Trophoblast cell (in vitro differentiated cells and primary cell): ENCODE data around the gene NOP9.

Experiments used
- DNase-seq, 2 donors: peaks; one replicate each; pipeline ENCODE4 v3.0.0-alpha.2; 2016
- H2AFZ ChIP-seq: 2 replicates; pipeline ENCODE4 v1.6.1; 2013; ENCODE audit warnings: low read length, moderate library complexity, mild to moderate bottlenecking; ENCODE audit not compliant: insufficient read depth, poor library complexity
- H2AK5ac ChIP-seq: 2 replicates; pipeline ENCODE4 v1.6.1; 2013; ENCODE audit warnings: mild to moderate bottlenecking, low read length
- H2BK120ac ChIP-seq: 2 replicates; pipeline ENCODE4 v1.6.1; 2013; ENCODE audit warnings: low read length, mild to moderate bottlenecking, moderate library complexity; ENCODE audit not compliant: insufficient read depth, poor library complexity
- H2BK12ac ChIP-seq: 2 replicates; pipeline ENCODE4 v1.6.1; 2013; ENCODE audit warnings: mild to moderate bottlenecking, low read length, moderate library complexity
- H2BK5ac ChIP-seq: 2 replicates; pipeline ENCODE4 v1.6.1; 2013; ENCODE audit warnings: low read length, low read depth, moderate library complexity, mild to moderate bottlenecking; ENCODE audit not compliant: poor library complexity
- H3K14ac ChIP-seq: 2 replicates; pipeline ENCODE4 v1.6.1; 2013; ENCODE audit warnings: mild to moderate bottlenecking, low read length
- H3K18ac ChIP-seq: 2 replicates; pipeline ENCODE4 v1.6.1; 2013; ENCODE audit warnings: mild to moderate bottlenecking, low read length
- H3K23ac ChIP-seq: 2 replicates; pipeline ENCODE4 v1.6.1; 2013; ENCODE audit warnings: low read length
- H3K27ac ChIP-seq: 2 replicates; pipeline ENCODE4 v1.5.1; 2013; ENCODE audit warnings: low read depth, mild to moderate bottlenecking, inconsistent platforms, low read length, moderate library complexity
- H3K27me3 ChIP-seq: 2 replicates; pipeline ENCODE4 v1.6.1; 2013; ENCODE audit warnings: inconsistent platforms, mild to moderate bottlenecking, low read length, moderate library complexity; ENCODE audit not compliant: insufficient read depth
- H3K36me3 ChIP-seq, 2 experiments: 1 replicate in 1 of 2; 2 replicates in 1 of 2; pipeline ENCODE4 v1.6.1; 2013; ENCODE audit warnings: low read length in 2 of 2, mild to moderate bottlenecking in 2 of 2, moderate library complexity in 1 of 2; ENCODE audit not compliant: insufficient read depth in 2 of 2, control insufficient read depth in 1 of 2
- H3K4ac ChIP-seq: 2 replicates; pipeline ENCODE4 v1.6.1; 2013; ENCODE audit warnings: low read depth, mild to moderate bottlenecking, low read length, moderate library complexity
- H3K4me1 ChIP-seq, 2 experiments: 1 replicate in 1 of 2; 2 replicates in 1 of 2; pipeline ENCODE4 v1.6.1; 2013; ENCODE audit warnings: low read length in 2 of 2, mild to moderate bottlenecking in 2 of 2, moderate library complexity in 1 of 2; ENCODE audit not compliant: insufficient read depth in 2 of 2, control insufficient read depth in 1 of 2
- H3K4me2 ChIP-seq: 2 replicates; pipeline ENCODE4 v1.6.1; 2013; ENCODE audit warnings: inconsistent platforms, mild to moderate bottlenecking, low read length, moderate library complexity
- H3K4me3 ChIP-seq: 2 replicates; pipeline ENCODE4 v1.5.1; 2013; ENCODE audit warnings: mild to moderate bottlenecking, low read depth, low read length, inconsistent platforms
- H3K79me1 ChIP-seq: one replicate; pipeline ENCODE4 v1.6.1; 2013; ENCODE audit warnings: low read length
- H3K79me2 ChIP-seq: 2 replicates; pipeline ENCODE4 v1.6.1; 2013; ENCODE audit warnings: low read length, mild to moderate bottlenecking; ENCODE audit not compliant: control insufficient read depth, insufficient read depth, poor library complexity
- H3K9ac ChIP-seq: 2 replicates; pipeline ENCODE4 v1.6.1; 2013; ENCODE audit warnings: mild to moderate bottlenecking, low read length
- H3K9me3 ChIP-seq: 2 replicates; pipeline ENCODE4 v1.6.1; 2013; ENCODE audit warnings: low read depth, mild to moderate bottlenecking, control low read depth, inconsistent platforms, low read length; ENCODE audit not compliant: insufficient read depth
- H4K12ac ChIP-seq: 2 replicates; pipeline ENCODE4 v1.6.1; 2013; ENCODE audit warnings: low read depth, mild to moderate bottlenecking, low read length, moderate library complexity
- H4K8ac ChIP-seq: 2 replicates; pipeline ENCODE4 v1.6.1; 2013; ENCODE audit warnings: low read depth, mild to moderate bottlenecking, low read length, moderate library complexity
- H4K91ac ChIP-seq: one replicate; pipeline ENCODE4 v1.6.1; 2013; ENCODE audit warnings: low read depth, mild to moderate bottlenecking, low read length, moderate library complexity
- WGBS: extraction: QIAGEN DNeasy Blood & Tissue Kit; methylation state at CpG from one replicate; pipeline ENCODE4 v1.1.7; 2013; ENCODE audit warnings: missing lambda C conversion rate; ENCODE audit not compliant: insufficient read length, insufficient coverage; ENCODE audit errors: extremely low coverage; 5-methylcytosine and 5-hydroxymethylcytosine counted together

Gene NOP9

DNA sequence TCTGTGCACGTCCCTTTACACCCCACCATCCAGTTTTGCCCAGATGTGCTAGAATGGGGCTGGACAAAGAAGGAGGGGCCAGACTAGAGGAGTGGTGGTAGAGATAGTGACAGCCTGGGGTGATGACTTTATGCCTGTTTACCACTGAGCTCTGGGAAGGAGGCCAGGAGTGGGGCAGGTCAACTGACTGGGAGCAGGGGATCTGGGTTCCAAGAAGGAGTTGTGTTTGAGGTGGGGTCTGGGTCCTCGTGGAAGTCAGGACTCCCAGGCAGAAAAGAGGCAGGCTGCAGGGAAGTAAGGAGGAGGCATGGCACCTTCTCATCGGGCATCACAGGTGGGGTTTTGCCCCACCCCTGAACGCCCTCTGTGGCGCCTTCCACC is 10.6 kb downstream of the NOP9 start:
- no peak overlapping the region for H3K9ac ChIP-seq
- H2AK5ac ChIP-seq, result no peak overlapping the region
- no peak overlapping the region for H3K14ac ChIP-seq
- no peak overlapping the region for H3K4me2 ChIP-seq
- H3K23ac ChIP-seq, result no peak overlapping the region
- no peaks in the 10 kb centered on the region for H3K79me2 ChIP-seq
- no peak overlapping the region for H4K91ac ChIP-seq
- DNase-seq, result no peak
- H3K27me3 ChIP-seq, result no peaks in the 10 kb centered on the region
- H3K9me3 ChIP-seq, result no peaks in the 10 kb centered on the region
- peaks cover 0 to 5% of the 10 kb centered on the region in 2 experiments for H3K4me1 ChIP-seq
- no peaks in the 10 kb centered on the region for H3K79me1 ChIP-seq
- no peak overlapping the region for H2BK120ac ChIP-seq
- no peak overlapping the region for H2BK5ac ChIP-seq
- WGBS, result no CpG with 5 or more reads among the region's 5 CpGs
- H2BK12ac ChIP-seq, result no peak overlapping the region
- no peak overlapping the region for H4K12ac ChIP-seq
- no peak overlapping the region for H3K18ac ChIP-seq
- no peak overlapping the region for H3K4me3 ChIP-seq
- H2AFZ ChIP-seq, result no peak overlapping the region
- no peak overlapping the region for H3K4ac ChIP-seq
- H3K27ac ChIP-seq, result no peak overlapping the region
- H4K8ac ChIP-seq, result no peak overlapping the region
- peaks cover 35 to 42% of the 10 kb centered on the region in 2 experiments for H3K36me3 ChIP-seq

DNA sequence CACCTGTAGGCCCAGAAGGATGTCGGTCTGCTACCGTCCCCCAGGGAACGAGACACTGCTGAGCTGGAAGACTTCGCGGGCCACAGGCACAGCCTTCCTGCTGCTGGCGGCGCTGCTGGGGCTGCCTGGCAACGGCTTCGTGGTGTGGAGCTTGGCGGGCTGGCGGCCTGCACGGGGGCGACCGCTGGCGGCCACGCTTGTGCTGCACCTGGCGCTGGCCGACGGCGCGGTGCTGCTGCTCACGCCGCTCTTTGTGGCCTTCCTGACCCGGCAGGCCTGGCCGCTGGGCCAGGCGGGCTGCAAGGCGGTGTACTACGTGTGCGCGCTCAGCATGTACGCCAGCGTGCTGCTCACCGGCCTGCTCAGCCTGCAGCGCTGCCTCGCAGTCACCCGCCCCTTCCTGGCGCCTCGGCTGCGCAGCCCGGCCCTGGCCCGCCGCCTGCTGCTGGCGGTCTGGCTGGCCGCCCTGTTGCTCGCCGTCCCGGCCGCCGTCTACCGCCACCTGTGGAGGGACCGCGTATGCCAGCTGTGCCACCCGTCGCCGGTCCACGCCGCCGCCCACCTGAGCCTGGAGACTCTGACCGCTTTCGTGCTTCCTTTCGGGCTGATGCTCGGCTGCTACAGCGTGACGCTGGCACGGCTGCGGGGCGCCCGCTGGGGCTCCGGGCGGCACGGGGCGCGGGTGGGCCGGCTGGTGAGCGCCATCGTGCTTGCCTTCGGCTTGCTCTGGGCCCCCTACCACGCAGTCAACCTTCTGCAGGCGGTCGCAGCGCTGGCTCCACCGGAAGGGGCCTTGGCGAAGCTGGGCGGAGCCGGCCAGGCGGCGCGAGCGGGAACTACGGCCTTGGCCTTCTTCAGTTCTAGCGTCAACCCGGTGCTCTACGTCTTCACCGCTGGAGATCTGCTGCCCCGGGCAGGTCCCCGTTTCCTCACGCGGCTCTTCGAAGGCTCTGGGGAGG is 11.3 kb downstream of the NOP9 start, which contains the start of gene LTB4R:
Gene LTB4R (plus strand): TSS at position 857 of the 959 bp plus-strand sequence. CDS start 4,150 bp downstream, outside the sequence.
- H3K36me3 ChIP-seq, result peaks cover 28 to 35% of the 10 kb centered on the region in 2 experiments
- no peak within 1 kb of the TSS for H3K23ac ChIP-seq
- H2BK120ac ChIP-seq, result no peak within 1 kb of the TSS
- H2BK12ac ChIP-seq, result no peak within 1 kb of the TSS
- H4K91ac ChIP-seq, result no peak within 1 kb of the TSS
- H3K4me1 ChIP-seq, result peaks cover 0 to 5% of the 10 kb centered on the region in 2 experiments
- no peak within 1 kb of the TSS for H3K18ac ChIP-seq
- no peak within 1 kb of the TSS for H4K12ac ChIP-seq
- no peak within 1 kb of the TSS for H2BK5ac ChIP-seq
- H3K4me3 ChIP-seq, result no peak within 1 kb of the TSS
- H3K4me2 ChIP-seq, result no peak within 1 kb of the TSS
- H3K4ac ChIP-seq, result no peak within 1 kb of the TSS
- DNase-seq, result peak in 1 of 2 donors; percentile 2
- H3K27me3 ChIP-seq, result no peaks in the 10 kb centered on the region
- H3K27ac ChIP-seq, result no peak within 1 kb of the TSS
- WGBS, result no CpG with 5 or more reads among the region's 99 CpGs
- H3K14ac ChIP-seq, result no peak within 1 kb of the TSS
- no peak within 1 kb of the TSS for H2AK5ac ChIP-seq
- H3K79me1 ChIP-seq, result no peaks in the 10 kb centered on the region
- H3K9ac ChIP-seq, result no peak within 1 kb of the TSS
- no peaks in the 10 kb centered on the region for H3K9me3 ChIP-seq
- no peak within 1 kb of the TSS for H4K8ac ChIP-seq
- no peak within 1 kb of the TSS for H2AFZ ChIP-seq
- no peaks in the 10 kb centered on the region for H3K79me2 ChIP-seq

DNA sequence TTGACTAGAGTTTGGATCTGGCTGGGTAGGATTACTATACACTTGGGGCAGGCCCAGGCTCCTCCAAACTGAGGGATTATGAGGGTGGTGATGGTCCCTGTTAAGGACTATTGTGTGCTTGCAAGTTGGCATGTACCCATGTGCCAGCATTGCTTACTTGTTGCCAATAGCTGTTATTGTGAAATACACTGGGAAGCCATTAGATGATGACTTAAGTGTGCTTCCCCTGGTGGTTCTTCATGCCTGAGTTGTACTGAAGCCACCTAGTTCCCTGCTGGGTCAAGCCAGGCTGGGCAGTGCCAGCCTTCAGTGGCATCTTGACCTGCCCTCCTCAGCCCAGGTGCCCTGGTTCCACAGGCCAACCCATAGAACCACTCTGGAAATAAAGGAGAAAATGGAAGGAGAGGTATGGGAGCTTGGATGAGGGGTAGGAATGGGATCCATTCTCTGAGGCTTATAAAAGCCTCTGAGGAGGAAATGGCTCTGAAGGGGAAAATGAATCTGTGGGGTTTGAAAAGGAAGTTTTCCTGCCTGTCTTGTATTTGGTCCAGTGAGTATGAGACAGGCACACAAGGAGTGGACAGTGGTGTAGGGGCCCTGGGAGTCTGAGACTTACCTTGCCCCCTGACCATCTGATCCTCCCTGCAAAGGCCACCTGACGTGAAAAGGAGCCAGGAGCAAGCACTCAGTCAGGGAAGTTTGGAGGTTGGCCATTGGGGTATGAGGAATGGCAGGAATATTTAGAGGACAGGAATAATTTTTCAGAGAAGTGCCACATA is 12.4 kb downstream of the NOP9 start:
- Histone ChIP-seq H4K12ac (no peak overlapping the region), H2BK120ac (no peak overlapping the region), H3K36me3 (peaks cover 24 to 27% of the 10 kb centered on the region in 2 experiments), H3K18ac (no peak overlapping the region), H2AK5ac (no peak overlapping the region), H2BK12ac (no peak overlapping the region), H3K79me1 (no peaks in the 10 kb centered on the region), H3K4me1 (peaks cover 0 to 5% of the 10 kb centered on the region in 2 experiments), H2AFZ (no peak overlapping the region), H3K4me2 (no peak overlapping the region), H3K14ac (no peak overlapping the region), H3K9ac (no peak overlapping the region), H3K27ac (no peak overlapping the region), H3K27me3 (no peaks in the 10 kb centered on the region), H3K79me2 (no peaks in the 10 kb centered on the region), H4K91ac (no peak overlapping the region), H4K8ac (no peak overlapping the region), H3K9me3 (no peaks in the 10 kb centered on the region), H3K4me3 (no peak overlapping the region), H3K4ac (no peak overlapping the region), H3K23ac (no peak overlapping the region), H2BK5ac (no peak overlapping the region)
- WGBS, result no CpG with 5 or more reads among the region's 1 CpG
- DNase-seq, result peak in 1 of 2 donors; percentile 12

DNA sequence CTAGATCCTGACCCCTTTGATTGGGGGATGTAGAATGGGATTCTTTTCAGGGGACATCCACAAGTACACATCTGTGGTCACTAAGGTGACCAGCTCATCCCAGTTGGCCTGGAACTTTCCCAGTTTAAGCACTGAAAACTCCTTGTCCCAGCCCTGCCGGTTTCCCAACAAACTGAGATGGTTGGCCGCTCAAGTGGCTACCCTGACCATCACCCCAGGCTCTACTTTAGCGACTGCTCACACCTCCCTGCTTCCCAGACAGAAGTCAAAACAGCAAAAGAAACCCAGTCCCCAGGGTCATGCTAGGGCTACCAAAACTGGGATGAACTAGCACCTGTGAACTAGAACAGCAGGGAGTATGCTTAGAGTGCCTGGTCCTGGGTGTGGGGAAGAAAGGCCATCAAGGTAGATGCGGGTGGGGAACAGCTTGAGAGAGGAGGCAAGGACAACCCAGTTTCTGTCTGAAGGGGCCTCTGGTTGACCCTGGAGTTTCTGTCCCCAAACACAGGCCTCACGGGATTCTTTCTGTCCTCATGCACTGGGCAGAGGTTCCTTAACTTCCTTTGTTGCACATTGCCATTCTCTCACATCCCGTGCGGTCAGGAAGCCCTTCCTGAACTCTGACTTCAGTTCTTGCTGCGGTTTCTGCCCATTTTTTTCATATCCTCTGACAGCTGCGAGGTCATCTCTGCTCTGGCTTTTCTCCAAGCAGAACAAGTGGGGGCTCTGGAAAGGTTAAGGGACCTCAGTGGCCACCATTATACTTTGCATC is 13.3 kb downstream of the NOP9 start:
- Histone ChIP-seq H2AFZ (no peak overlapping the region), H3K4ac (no peak overlapping the region), H3K9me3 (no peaks in the 10 kb centered on the region), H4K12ac (no peak overlapping the region), H3K79me2 (no peaks in the 10 kb centered on the region), H3K79me1 (no peaks in the 10 kb centered on the region), H3K23ac (no peak overlapping the region), H3K27me3 (no peaks in the 10 kb centered on the region), H3K4me3 (no peak overlapping the region), H2AK5ac (no peak overlapping the region), H3K36me3 (peaks cover 24% of the 10 kb centered on the region in 2 experiments), H2BK12ac (no peak overlapping the region), H4K8ac (no peak overlapping the region), H3K14ac (no peak overlapping the region), H2BK120ac (no peak overlapping the region), H3K18ac (no peak overlapping the region), H3K9ac (no peak overlapping the region), H3K27ac (no peak overlapping the region), H2BK5ac (no peak overlapping the region), H4K91ac (no peak overlapping the region), H3K4me2 (no peak overlapping the region), H3K4me1 (peaks cover 0 to under 1% of the 10 kb centered on the region in 2 experiments)
- no CpG with 5 or more reads among the region's 9 CpGs for WGBS
- peak in 1 of 2 donors; percentile 23 for DNase-seq
